GM19193 (cell line): ENCODE results near the gene ZFP91.

Source experiments
- POLR2A ChIP-seq: IDR thresholded peaks from 4 replicates; pipeline ENCODE4 v1.6.1; 2011; ENCODE audit not compliant: insufficient read depth, insufficient read length; ENCODE audit errors: extremely low read depth

The ZFP91 gene

DNA sequence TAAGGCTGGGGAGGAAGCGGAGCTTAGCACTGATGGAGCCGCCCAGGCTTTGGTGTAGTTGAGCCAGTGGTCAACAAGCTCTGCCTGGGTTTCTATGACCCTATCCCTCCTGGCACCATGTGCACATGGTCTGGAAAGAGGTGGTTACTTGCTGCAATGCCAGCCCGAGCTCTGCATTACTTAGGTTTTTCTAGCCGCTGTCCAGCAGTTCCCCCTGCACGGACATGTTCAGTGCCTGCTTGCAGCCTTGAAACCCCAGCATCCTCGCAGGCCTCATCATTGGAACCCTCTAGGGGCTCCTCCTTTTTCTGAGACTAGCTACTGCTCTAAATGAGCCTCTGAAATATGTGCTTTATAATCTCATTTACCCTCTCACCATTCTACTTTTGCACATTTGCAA lies 60.2 kb downstream of the ZFP91 start:
- TF ChIP-seq POLR2A: no peak

DNA sequence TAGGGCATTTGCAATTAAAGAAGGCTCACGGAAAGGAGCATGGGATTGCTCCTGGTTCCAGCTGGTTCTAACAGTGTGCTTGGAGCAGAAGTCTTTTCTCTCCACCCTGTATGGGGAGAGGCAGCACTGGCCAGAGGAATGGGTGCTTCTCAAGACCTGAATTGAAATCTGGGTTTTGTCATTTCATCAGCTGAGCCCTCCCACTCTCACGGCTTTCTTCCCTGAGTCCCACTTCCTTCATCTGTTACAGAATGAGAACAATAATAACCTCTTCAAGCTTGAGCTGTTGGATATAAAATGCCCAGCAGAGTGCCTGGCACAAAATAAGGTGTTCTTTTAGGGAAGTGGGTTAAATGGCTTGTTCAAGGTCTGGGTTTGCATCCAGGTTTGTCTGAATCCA lies 60.8 kb downstream of the ZFP91 start:
- no peak for TF ChIP-seq POLR2A

- TF ChIP-seq POLR2A: no peak
These were observed 61.6 kb downstream of the ZFP91 start for GRCh38 chr11:58640386-58641023.

DNA sequence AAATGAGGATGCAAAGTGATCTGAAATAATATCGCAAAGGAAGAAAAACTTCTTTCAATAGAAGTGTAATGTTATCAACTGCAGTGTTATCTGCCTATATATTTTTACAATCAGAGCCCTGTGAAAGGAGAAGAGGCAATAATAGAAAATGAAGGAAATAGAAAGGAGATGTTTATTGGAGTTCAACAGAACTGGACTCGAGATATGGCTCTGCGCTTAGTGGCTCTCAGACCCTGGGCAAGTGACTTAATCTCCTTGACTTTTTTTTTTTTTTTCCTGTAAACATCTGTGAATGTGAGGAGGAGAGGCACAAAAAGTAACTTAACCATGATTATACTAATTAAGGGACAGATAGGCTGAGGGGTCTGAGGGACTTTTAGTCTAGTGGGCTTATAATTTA lies 62.5 kb downstream of the ZFP91 start:
- no peak for TF ChIP-seq POLR2A

- no peak for TF ChIP-seq POLR2A
These were observed 63.1 kb downstream of the ZFP91 start for GRCh38 chr11:58641803-58642581.

DNA sequence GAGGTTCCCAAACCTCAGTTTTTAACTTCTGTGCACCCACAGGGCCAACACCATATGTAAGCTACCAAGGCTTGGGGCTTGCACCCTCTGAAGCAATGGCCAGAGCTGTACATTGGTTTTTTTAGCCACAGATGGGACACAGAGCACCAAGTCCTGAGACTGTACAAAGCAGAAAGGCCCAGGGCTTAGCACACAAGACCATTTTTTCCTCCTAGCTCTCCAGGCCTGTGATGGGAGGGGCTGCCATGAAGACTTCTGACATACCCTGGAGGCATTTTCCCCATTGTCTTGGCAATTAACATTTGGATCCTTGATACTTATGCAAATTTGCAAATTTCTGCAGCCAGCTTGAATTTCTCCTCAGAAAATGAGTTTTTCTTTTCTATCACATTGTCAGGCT lies 67.0 kb downstream of the ZFP91 start:
- TF ChIP-seq POLR2A: no peak

GRCh38 chr11:58647141-58647699 lies 68.4 kb downstream of the ZFP91 start:
- TF ChIP-seq POLR2A: no peak

DNA sequence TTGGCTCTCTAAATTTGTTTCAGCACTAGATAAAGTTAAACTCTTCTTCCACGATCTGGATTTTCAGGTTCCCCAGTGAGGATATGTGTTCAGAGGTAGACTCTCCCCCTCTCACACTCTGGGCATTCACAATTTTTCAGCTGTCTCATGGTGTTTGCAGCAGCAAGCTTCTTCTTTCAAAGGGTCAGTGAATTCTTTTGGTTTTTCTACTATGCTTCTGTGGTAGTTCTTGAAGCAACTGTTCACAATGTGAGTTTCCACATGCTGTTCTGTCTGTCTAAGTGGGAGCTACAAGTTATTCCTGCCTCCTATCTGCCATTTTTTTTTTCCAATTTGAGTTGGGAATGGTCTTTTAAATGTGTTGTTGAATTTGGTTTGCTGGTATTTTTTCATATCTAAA lies 69.0 kb downstream of the ZFP91 start:
- TF ChIP-seq POLR2A: no peak

GRCh38 chr11:58649623-58650022 lies 70.8 kb downstream of the ZFP91 start:
- no peak for TF ChIP-seq POLR2A

DNA sequence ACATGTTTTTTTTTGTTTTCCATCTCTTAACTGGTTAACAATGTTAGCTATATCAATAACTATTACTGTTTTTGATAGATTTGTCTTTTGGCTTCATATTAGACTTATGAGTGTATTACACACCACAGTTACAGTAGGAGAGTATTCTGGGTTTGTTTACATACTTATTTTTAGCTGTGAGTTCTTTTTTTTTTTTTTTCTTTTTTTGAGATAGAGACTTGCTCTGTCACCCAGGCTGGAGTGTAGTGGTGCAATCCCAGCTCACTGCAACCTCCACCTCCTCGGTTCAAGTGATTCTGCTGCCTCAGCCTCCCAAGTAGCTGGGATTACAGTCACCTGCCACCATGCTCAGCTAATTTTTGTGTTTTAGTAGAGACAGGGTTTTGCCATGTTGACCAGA lies 71.6 kb downstream of the ZFP91 start:
- TF ChIP-seq POLR2A: no peak

DNA sequence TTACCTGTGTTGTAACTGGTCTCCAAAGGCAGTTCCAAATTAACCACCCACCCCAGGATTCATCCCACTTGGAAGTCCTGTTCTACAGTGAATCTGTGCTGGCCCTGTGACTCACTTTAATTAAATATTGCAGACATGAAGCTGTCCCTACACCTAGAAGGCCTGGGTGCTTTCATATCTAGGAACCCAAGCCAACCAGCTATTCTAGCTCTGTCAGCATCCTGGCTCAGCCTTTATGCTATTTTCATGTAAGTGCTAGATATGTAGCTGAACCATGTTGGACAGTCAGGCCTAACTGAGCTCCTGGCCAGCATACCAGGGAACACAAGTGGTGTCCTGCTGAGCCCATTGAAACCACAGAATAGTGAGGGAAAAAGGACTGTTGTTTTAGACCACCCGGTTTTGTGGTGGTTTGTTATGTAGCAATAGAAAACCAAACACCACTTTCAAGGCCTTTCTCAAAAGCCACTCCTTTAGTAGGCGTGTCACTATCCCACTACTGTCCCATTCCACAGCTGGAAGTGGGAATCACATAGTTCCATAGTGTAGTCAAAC lies 73.9 kb downstream of the ZFP91 start:
- TF ChIP-seq POLR2A: no peak

DNA sequence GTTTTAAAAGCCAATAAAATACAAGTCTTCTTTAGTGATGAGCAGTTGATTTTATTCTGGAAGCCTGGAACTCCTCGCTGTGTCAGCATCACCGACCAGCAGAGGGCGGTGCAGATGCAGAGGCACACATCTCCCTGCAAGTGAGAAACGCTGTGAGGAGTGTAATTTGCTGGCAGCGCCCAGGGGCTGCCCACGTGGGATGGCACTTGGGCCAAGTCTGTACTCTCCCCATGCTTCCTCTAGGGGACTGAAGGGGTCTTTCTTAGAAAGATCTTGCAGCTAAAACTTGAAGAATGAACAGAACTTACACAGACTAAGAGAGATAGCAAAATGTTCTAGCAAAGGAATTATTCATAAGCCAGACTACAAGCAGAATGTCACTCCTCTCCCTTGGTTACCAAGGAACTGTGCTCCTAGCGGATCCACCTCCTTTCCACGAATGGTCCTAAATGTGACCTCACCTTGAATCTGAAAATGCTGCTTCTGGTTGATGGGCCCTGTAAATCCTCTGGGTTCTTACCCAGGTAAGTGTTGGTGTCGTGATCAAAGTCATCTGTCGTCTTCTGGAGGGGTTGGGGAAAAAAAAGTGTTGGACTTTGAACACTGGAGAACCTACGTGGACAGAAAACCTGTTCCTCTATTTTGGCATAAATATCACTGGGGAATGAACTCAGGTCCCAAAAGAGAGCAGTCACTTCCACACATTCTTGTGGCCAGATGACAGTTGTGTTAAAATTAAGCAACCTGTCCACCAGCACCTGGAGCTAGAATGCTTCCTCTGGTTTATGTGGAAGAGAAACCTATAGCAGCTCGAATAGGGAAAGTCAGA lies 75.4 kb downstream of the ZFP91 start:
- TF ChIP-seq POLR2A: no peak

DNA sequence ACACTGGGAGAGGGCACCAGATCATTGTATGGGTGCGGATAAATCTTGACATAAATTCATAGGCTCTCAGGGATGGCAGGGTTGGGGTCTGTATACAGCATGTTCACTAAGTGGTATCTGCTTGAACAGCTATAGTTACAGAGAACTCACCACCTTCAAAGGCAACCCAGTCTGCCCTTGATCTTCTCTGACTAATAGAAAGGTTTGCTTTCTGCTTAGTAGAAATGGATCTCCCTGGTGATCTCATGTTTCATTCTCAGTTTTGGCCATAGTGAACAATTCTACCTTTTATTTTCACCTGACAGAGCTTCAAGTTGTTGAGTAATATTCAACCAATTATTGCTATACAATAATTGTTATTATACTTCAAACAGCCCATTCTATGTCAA lies 76.0 kb downstream of the ZFP91 start:
- no peak for TF ChIP-seq POLR2A

DNA sequence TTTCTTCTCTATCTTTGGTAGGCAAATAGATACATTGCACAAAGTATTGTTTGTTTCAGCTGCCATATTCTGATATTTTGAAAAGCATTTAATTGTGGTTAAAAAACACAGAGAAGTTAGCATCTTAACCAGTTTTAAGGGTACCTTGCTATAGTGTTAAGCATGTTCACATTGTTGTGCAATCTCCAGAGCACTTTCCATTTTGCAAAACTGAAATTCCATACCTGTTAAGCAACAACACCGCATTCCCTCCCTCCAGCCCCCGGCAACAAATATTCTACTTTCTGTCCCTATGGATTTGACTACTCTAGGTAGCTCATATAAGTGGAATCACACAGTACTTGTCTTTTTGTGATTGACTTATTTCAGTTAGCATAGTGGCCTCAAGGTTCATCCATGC lies 77.5 kb downstream of the ZFP91 start:
- TF ChIP-seq POLR2A: no peak

GRCh38 chr11:58658623-58659022 lies 79.8 kb downstream of the ZFP91 start:
- no peak for TF ChIP-seq POLR2A
